ENCODE results near the gene SEC63.

DNA sequence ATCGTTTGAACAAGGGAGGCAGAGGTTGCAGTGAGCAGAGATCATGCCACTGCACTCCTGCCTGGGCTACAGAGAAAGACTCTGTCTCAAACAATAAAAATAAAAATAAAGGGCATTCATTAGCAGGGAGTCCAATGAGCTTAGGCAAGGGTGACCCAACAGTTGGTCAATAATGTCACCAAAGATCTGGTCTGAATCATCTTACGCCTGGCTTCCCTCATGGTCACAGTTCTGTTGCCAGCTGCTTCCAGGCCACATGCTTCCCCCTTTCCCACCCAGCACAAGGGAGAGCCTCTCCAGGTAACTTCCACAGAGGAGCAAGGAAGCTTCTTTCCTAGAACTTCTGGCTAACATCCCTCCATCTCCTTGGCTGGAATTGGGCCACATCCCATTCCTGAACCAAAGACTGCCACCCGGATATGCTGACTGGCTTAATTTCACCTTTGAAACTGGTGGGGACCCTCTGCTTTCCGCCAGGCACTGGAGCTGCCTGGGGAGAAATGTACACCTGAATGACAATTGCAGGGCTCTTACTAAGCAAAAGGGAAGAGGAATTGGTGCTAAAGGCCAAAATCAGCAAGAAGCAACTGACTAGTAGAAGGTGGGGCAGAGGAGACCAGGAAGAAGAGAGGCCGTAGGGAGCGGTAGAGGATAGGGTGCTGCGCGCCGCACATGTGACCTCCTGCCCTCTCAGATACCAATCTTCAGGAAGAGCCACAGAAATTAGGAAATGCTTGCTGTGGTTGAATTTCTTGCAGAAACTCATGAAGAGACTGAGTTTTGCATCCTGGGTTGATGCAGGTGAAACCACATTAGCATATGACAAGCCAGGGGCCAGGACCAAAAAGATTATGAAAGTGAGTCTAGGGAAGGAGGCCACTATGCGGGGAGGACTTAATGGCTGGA, 125.6 kb downstream of the SEC63 start:
- TF ChIP-seq POU2F2 (IDR thresholded peaks at IDR 0.05; ENCODE audit: low read depth, low read length) (no peak), POLR2AphosphoS5 (IDR thresholded peaks at IDR 0.05; ENCODE audit: low read depth, low read length) (no peak)
